G401.6 (cell line): ENCODE data around the gene PSME1.
A peak's percentile ranks its signal among the peaks of the same experiment; 100 is the strongest.
"Not testable (repeated sequence)": the region's sequence is repeated elsewhere in the genome, so short reads cannot be mapped to it uniquely, and the experiment has no call there.

Experiments
- FAIRE-seq: peaks from 2 replicates; lab custom pipeline; 2012; peaks lifted over from hg19 to GRCh38; lab: Jason Lieb, UNC

The PSME1 gene

DNA sequence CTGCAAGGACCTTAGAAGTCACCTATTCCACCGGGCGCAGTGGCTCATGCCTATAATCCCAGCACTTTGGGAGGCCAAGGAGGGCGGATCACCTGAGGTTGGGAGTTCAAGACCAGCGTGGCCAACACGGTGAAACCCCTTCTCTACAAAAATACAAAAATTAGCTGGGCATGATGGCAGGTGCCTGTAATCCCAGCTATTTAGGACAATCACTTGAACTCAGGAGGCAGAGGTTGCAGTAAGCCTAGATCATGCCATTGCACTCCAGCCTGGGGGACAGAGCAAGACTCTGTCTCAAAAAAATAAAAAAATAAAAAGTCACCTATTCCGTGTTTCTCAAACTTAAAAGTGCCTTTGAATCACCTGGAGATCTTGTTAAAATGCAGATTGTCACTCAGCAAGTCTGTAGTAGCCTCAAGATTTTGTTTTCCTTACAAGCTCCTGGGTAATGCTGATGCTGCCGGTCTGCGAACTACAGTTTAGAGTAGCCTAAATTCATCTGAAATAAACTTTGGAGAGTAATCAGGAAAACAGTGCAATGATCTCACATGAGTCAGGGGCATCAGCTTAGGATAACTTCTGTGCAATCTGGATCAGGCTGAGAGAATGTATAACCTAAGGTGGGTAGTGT, 30.3 kb upstream of the PSME1 start:
- FAIRE-seq, result not testable (repeated sequence)

DNA sequence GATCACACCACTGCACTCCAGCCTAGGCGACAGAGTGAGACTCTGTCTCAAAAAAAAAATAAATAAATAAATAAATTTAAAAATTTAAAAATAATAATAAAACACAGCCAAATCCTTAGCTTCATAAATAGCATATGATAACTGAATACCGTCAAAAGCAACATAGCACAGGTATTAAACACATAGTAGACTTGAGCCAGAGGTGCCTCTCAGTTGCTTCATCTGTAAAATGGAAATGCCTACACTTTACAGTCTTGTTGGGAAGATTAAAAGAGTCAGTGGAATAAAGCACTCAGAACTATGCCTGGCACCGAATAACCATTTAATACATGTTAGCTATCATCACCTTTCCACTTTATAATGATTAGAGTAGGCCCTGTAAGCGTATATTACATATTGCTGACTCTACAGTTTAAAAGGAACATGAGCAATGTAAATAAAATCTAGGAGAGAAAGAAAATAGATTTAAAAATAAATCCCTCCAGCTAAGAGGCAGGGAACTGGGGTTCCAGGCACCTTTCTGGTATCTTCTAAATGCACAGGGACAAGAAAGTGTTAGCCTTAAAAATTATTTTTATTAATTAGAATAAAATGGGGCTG, 29.2 kb upstream of the PSME1 start:
- FAIRE-seq, result no peak

DNA sequence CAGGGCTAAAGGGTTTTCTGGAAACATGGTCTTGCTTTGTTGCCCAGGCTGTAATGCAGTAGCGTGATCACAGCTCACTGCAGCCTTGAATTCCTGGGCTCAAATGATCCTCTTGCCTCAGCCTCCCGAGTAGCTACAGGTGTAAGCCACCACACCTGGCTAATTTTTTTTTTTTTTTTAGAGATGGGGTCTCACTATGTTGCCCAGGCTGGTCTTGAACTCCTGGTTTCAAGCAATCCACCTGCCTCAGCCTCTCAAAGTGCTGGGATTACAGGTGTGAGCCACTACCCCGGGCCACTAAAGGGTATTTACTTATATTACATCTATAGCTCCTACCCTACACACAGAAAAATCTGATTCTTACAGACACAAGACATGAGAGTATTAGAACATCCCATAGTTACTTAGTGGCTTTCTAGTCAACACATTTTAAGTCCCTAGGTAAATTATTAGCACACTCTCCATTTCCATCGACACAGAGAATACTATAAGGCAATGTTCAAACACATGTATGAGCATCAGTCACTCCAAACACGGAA, 27.6 kb upstream of the PSME1 start:
- FAIRE-seq, result no peak

DNA sequence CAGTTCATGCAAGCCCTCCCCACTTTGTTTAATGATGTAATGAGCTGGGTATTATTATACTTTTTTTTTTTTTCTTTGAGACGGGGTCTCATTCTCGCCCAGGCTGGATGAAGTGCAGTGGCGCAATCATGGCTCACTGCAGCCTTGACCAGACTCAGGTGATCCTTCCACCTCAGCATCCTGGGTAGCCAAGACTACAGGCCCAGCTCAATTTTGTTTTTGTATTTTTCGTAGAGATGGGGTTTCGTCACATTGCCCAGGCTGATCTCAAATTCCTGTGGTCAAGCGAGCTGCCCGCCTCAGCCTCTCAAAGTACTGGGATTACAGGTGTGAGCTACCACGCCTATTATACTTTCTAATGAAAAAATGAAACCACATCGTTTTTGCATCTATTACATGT, 25.9 kb upstream of the PSME1 start:
- FAIRE-seq, result no peak

DNA sequence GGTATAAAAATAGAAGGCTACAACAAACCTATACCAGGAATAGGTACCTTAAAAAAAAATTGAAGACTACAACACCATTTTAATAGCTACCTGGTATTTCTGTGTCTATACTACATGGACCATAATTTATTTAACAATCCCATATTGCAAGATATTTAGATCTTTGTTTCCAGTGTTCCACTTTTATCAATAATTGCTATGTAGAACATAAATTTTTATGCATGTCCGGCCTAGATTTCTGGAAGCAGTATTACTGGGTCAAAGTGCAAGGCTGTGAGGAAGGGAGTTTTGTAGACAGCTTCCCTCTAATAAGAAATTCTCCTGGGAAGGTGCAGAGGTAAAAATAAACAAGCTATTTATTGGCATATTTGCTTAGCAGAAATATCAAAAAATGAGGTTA, 25.5 kb upstream of the PSME1 start:
- FAIRE-seq, result no peak

DNA sequence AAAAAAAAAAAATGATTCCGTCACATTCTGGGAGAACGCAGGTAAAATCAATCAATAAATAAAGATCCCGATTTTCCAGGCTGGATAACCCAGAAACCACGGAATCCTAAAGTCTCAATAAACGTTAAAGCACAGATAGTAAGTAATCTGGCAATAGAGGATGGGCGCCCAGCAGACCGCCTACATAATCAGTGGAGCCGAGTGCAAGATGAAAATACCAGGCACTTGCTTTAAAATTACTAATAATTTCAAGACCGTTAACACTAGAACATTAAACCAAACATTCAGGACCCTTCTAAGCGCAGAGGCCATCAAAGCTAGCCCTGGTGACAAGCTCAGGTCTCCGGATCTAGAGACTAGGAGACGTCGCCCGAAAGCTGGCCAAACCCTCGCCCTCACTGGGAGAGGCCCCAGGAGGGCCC, 22.6 kb upstream of the PSME1 start:
- no peak for FAIRE-seq

DNA sequence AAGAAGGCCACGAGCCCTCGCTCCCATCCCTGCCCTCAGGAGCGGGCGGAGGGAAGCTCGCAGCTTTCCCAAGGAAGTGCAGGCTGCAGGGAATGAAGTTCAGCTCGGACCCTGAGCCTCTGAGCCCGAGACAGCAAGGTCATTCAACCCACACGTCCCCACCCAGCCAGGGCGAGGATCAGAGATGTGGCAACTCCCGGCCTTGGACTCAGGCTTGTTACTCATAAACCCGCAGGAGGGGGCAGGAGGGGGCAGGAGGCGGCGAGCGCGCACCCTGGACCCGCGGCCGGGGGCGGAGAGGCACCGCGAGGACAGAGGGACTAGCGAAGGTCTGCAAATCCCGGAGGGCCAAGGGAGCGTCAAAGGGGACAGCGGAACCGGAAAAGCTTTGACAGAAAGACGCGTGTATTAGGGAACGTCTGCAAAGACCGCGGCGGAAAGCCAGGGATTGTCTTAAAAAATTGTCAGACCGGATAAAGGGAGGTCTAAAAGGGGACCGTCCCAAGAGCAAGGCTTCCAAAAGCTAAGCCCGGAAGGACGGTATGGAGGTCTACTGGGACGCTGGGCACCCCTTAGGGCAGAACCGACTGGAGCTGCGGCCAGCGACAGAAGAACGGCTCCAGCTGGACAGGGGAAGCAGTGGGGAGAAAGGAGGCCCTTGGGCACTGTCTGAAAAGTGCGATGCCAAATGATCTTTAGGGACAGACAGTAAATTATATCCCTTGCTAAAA, 22.0 kb upstream of the PSME1 start:
- FAIRE-seq, result no peak

DNA sequence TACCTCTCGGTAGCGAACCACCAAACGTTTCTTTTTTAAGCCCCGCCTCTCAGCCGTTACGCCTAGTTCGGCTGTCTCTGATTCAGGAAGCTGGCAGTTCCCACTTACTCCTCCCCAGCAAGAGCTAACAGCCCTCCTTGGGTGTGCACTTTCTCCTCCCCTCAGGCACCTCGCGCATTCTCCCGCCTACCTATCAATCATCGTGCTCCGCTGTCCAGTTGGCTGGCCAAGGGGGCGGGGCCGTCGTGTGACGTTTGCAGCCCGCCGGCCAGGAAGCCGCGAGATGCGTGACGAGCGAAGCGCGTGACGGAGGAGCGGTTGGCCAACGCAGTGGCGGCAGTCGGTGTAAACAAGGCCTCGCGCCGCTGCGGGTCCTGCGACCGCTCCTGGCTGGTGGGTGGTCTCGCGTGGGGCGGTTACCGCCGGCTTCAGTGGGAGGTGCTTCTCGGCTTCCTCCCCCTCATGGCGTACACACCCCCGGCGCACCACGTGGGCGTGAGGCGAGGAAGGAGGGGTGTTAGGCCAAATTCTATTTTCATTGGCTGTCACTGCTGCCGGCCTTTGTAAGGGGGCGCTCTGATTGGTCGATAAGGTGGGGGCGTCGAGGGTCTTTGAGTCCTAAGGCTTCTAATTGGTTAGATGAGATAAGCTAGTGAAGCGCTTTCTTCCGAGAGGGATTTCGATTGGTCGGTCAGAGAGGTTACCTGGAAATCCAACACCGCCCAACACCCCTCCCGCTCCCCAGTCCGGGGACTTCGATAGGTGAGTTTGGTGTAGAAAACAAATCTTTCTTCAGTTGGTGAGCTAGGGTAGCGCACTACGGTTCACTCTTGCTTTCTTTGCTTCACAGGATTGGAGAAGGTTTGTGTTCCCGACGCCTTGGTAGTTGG, 21.2 kb upstream of the PSME1 start, which contains the start of the genes DCAF11 and NRL:
TSS of gene DCAF11 (plus strand) at position 246 of the 890 bp plus-strand sequence. CDS start 818 bp downstream, outside the sequence.
TSS of gene NRL (minus strand) at position 418 of the 890 bp plus-strand sequence. CDS start 32,101 bp downstream, outside the sequence.
- FAIRE-seq, result peak; percentile 98

DNA sequence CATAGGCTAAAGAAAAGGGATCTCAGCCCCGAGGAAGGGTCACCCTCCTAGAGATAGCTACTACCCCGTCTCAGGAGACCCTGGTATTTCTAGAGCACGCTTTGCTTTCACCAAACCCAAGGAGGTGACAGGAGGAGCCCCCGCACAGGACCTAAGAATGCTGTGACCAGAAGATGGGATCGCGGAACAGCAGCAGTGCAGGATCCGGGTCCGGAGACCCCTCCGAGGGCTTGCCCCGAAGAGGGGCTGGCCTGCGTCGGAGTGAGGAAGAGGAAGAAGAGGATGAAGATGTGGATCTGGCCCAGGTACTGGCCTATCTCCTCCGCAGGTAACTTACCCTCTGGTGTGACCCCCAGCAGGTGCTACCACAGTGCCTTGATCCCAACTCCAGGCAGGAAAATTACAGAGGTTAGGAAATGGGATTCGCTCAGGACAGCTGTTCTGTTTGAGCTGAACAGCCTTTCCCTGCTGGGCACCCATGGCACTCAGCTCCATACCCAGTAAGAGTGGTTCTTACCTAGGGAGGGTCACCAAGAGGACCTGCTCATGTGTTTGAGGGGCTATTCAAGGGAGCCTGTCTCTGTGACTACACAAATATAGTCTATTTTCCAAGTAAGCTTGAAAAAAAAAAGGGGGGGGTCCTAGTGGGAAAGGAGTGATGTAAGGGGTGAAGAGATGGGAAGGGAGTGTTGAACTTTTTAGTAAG, 20.4 kb upstream of the PSME1 start:
- no peak for FAIRE-seq

DNA sequence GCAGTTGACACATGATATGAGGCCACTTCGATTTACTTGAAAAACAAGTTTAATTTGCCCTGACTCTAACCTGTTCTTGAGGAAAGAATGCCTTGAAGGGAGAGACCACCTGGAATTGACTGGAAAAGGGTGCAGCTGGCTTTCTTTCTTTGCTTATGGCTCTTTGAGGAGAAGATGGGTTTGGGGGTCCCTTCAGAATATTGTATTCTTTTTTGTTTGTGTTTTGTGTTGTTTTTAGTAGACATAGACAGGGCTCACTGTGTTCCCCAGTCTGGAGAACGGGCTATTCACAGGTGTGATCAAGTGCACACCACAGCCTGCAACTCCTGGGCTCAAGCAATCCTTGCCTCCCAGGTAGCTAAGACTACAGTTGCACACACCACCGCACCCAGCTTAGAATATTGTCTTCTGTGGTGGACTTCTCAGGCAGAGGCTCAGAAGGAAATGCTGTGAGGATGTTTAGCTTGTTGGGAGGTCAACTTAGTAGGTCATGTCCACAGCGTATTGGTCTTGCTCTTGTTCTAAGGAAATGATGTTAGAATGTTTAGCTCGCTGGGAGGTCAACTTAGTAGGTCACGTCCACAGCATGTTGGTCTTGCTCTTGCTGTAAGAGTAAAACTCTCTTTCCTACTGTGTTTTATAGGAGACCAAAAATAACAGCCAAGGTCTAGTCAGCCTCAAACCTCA, 19.7 kb upstream of the PSME1 start:
- no peak for FAIRE-seq

DNA sequence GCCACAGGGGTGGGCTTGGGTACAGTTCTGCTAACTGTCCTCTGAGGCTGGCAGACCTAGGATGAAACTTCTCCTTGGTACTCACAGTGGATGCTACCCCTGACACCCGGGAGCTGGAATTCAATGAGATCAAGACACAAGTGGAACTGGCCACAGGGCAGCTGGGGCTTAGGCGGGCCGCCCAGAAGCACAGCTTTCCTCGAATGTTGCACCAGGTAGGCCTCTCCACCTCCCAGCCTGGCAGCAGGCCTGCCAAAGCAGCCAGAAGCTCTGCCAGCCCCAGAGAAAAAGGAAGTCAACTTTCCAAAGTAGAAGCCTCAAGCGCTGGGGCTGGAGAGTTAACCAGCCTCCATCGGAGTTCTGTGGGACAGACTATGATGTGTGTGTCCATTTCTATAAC, 18.8 kb upstream of the PSME1 start:
- no peak for FAIRE-seq

DNA sequence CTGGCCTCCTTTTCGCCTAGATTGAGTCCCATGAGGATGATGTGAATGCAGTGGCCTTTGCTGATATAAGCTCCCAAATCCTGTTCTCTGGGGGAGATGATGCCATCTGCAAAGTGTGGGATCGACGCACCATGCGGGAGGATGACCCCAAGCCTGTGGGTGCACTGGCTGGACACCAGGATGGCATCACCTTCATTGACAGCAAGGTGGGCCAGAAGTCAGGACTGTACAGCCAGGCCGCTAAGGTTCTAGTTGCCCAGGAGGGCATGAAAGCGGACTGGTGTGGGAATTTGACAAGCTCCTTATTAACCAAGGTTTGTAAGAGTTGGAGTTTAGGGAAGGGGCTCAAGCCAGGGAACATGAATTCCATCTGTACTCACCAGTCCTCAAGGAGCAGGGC, 16.3 kb upstream of the PSME1 start:
- FAIRE-seq, result no peak

DNA sequence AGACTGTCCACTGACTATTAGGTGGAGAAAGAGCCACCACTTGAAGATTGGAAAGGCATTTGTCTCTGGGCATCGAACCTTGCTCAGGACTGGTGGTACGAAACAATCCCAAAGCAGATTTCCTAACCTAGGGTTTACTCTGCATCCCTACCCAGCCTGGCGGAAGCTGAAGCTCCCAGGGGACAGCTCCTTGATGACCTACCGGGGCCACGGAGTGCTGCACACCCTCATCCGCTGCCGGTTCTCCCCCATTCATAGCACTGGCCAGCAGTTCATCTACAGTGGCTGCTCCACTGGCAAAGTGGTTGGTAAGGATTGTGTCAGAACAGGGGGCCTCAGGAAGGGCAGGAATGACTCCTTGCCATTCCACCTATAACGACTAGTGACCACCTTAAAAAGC, 14.8 kb upstream of the PSME1 start:
- FAIRE-seq, result no peak

DNA sequence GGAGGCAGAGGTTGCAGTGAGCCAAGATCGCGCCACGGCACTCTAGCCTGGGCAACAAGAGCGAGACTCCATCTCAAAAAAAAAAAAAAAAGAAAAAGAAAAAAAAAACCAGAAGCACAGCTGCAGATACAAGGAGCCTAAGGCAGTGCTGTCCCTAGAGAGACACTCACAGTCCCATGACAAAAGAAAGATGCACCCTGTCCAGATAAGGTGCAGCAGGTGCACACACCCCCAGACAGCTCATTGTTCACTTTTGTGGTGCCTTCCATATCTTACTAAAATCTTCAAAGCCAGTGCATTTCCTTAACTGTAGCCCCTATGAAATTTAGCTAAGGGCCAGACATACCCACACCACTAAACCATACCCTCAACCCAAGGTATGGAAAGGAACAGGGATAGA, 13.6 kb upstream of the PSME1 start:
- no peak for FAIRE-seq

DNA sequence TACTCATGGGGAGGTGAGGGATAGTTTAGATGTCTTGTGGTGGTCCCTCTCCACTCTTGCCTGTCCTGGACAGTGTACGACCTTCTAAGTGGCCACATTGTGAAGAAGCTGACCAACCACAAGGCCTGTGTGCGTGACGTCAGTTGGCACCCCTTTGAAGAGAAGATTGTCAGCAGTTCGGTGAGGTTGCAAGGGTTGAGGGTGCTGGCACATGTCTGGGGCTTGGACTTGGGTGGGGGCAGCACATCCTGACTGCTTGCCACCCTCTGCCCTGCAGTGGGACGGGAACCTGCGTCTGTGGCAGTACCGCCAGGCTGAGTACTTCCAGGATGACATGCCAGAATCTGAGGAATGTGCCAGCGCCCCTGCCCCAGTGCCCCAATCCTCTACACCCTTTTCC, 13.1 kb upstream of the PSME1 start:
- no peak for FAIRE-seq

DNA sequence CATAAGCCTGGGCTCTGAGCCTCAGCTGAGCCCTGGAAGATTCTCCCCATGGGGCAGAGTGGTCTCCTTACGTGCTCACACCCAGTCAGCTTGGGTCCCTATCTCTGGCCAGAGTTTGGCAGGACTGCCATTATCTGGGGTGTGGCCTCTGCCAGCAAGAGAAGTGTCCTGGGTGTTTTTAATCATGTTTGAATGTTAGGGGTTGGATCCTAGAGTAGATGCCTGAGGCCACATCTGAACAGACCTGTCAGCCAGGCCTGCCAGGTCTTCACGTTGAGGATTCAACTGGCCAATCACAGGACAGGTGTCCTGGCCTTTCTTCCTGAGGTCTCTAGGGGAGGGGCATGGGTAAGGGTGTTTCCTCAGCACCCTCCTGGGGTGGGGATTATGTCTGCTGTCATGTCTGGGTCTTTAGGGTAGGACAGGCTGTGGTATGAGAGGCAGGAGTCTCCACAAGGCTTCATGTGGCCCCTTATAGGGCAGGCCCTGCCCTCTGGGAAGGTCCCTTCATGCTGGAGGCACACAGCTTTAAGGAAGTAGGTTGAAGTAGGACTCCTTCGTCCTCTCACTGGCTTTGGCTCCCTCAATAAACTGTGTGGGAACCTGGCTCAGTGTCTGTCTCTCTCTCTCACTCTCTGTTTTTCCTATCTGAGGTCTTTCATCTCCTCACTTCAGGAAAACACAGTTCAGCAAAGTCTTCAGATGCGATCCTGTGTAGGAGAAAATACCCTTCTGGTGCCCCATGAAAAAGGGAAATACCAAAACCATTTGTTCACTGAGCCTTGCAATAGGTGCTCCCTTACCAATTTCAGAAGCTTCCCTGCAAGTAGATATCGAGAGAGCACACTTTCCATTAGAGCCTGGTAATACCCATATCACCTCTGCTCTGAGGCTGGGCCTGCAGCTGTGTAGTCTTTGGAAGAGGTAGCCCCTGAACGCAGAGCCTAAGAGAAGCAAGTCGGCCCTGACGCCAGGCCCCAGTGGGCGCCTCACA, 12.3 kb upstream of the PSME1 start:
- FAIRE-seq, result no peak

DNA sequence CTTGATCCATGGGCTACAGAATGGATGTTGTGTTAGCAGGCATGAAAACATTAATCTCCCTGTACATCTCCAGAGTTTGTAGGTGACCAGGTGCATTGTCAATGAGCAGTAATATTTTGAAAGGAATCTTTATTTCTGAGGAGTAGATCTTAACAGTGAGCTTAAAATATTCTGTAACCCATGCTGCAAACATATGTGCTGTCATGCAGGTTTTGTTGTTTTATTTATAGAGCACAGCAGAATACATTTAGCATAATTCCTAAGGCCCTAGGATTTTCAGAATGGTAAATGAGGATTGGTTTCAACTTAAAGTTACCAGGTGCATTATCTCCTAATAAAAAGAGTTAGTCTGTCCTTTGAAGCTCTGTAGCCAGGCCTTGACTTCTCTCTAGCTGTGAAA, 9.1 kb upstream of the PSME1 start:
- FAIRE-seq, result no peak

DNA sequence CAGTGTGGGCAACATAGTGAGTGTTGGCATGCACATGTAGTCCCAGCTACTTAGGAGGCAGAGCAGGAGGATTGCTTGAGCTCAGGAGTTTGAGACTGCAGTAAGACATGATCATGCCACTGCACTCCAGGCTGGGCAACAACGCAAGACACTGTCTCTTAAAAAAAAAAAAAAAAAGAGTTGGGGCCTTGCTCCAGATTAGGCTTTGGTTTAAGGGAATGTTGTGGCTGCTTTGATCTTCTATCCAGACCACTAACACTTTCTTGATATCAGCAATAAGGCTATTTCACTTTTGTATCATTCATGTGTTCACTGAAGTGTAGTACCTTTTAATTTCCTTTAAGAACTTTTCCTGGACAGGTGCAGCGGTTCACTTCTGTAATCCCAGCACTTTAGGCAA, 8.3 kb upstream of the PSME1 start:
- FAIRE-seq, result no peak

DNA sequence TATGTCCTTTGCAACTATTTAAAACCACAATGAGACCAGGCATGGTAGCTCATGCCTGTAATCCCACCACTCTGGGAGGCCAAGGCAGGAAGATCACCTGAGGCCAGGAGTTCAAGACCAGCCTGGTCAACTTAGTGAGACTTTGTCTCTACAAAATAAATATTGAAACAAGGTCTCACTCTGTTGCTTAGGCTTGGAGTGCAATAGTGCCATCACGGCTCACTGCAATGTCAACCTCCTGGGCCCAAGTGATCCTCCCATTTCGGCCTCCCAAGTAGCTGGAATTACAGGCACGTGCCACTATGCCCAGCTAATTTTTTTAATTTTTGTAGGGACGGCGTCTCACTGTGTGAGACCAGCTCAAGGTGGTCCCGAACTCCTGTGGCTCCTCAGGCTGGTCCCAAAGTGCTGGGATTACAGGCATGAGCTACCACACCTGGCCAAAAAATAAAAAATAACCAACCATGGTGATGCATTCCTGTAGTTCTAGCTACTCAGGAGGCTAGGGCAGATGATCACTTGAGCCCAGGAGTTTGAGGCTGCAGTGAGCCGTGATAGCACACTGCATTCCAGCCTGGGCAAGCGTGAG, 6.5 kb upstream of the PSME1 start:
- no peak for FAIRE-seq
